Measurements from ENCODE around the gene LMNA.
"Not testable (repeated sequence)": the region's sequence is repeated elsewhere in the genome, so short reads cannot be mapped to it uniquely, and the experiment has no call there.

The LMNA gene

GRCh38 chr1:156101880-156102279 lies 12.6 kb upstream of the LMNA start:
- in situ Hi-C loops (cut with MboI; ENCODE audit: low pct_unique_long_range_greater_than_20kb, low sequenced_read_pairs), result no loop called here
- no peak for DNase-seq

GRCh38 chr1:156102633-156103511 lies 11.6 kb upstream of the LMNA start:
- in situ Hi-C loops (cut with MboI; ENCODE audit: low pct_unique_long_range_greater_than_20kb, low sequenced_read_pairs), result no loop called here
- peak; percentile 51 for DNase-seq

GRCh38 chr1:156103521-156103947 lies 11.0 kb upstream of the LMNA start:
- in situ Hi-C loops (cut with MboI; ENCODE audit: low pct_unique_long_range_greater_than_20kb, low sequenced_read_pairs), result no loop called here
- no peak for DNase-seq

- in situ Hi-C loops (cut with MboI; ENCODE audit: low pct_unique_long_range_greater_than_20kb, low sequenced_read_pairs), result no loop called here
- peak; percentile 41 for DNase-seq
These were observed 10.3 kb upstream of the LMNA start for GRCh38 chr1:156104065-156104810.

- in situ Hi-C loops (cut with MboI; ENCODE audit: low pct_unique_long_range_greater_than_20kb, low sequenced_read_pairs), result no loop called here
- no peak for DNase-seq
These were observed 9.4 kb upstream of the LMNA start for GRCh38 chr1:156104861-156105832.

GRCh38 chr1:156106624-156107488 lies 7.7 kb upstream of the LMNA start:
- in situ Hi-C loops (cut with MboI; ENCODE audit: low pct_unique_long_range_greater_than_20kb, low sequenced_read_pairs), result no loop called here
- no peak for DNase-seq

GRCh38 chr1:156108057-156108456 lies 6.5 kb upstream of the LMNA start:
- DNase-seq, result no peak
- in situ Hi-C loops (cut with MboI; ENCODE audit: low pct_unique_long_range_greater_than_20kb, low sequenced_read_pairs), result no loop called here

GRCh38 chr1:156108664-156109241 lies 5.8 kb upstream of the LMNA start:
- DNase-seq, result no peak
- in situ Hi-C loops (cut with MboI; ENCODE audit: low pct_unique_long_range_greater_than_20kb, low sequenced_read_pairs), result no loop called here

- DNase-seq, result no peak
- in situ Hi-C loops (cut with MboI; ENCODE audit: low pct_unique_long_range_greater_than_20kb, low sequenced_read_pairs), result no loop called here
These were observed 4.3 kb upstream of the LMNA start for GRCh38 chr1:156110252-156110651.

GRCh38 chr1:156111355-156111962 lies 3.1 kb upstream of the LMNA start:
- in situ Hi-C loops (cut with MboI; ENCODE audit: low pct_unique_long_range_greater_than_20kb, low sequenced_read_pairs), result no loop called here
- DNase-seq, result no peak

- in situ Hi-C loops (cut with MboI; ENCODE audit: low pct_unique_long_range_greater_than_20kb, low sequenced_read_pairs), result no loop called here
- no peak for DNase-seq
These were observed 2.0 kb upstream of the LMNA start for GRCh38 chr1:156112276-156113137.

- DNase-seq, result no peak
- in situ Hi-C loops (cut with MboI; ENCODE audit: low pct_unique_long_range_greater_than_20kb, low sequenced_read_pairs), result no loop called here
These were observed 1.1 kb upstream of the LMNA start for GRCh38 chr1:156113282-156113950.

- no peak for DNase-seq
- in situ Hi-C loops (cut with MboI; ENCODE audit: low pct_unique_long_range_greater_than_20kb, low sequenced_read_pairs), result no loop called here
These were observed 505 bp downstream of the LMNA start for GRCh38 chr1:156114919-156115513.

- DNase-seq, result peak; percentile 61
- in situ Hi-C loops (cut with MboI; ENCODE audit: low pct_unique_long_range_greater_than_20kb, low sequenced_read_pairs), result no loop called here
These were observed 1.2 kb downstream of the LMNA start for GRCh38 chr1:156115514-156116374.

GRCh38 chr1:156116731-156117130 lies 2.2 kb downstream of the LMNA start:
- in situ Hi-C loops (cut with MboI; ENCODE audit: low pct_unique_long_range_greater_than_20kb, low sequenced_read_pairs); DNase-seq: not testable (repeated sequence)

All from KBM-7 (cell line).